SKM-1 treated with dmso at 0.1 percent for 144 hours (cell line): Measurements from ENCODE around the gene NEMF.
"Not testable (repeated sequence)": the region's sequence is repeated elsewhere in the genome, so short reads cannot be mapped to it uniquely, and the experiment has no call there.

Experiments
- DNase-seq: peaks from one replicate; lab custom pipeline; 2025; ENCODE audit not compliant: unreplicated experiment; lab: John Stamatoyannopoulos, UW

Gene NEMF

DNA sequence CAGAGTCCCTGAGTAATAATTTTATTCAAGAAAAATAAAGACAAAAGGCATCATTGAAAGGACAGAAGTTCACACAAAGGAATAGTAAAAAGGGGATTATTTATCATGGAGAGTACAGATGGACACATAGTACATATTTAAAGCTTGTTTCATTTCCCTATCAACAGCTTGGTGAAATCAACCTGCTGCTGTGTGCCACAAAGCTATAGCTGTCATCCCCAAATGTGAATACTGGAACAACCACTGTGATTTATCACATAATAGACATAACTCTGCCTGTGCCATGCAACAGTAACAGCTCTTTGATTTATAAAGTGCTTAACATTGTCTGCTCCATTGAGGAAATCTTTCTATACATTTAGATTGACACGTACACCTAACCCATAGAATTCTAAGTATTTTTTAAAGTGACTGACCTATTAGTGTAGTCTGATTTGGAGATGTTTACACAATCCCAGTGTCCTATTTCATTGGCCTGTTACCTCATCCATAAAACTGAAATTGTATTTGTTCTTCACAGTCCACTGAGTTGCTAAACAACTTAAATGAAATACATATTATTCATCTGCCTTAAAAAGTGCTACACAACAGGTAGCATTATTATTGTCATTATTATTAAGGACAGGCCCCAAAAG, 3.3 kb downstream of the NEMF start:
- no peak for DNase-seq

DNA sequence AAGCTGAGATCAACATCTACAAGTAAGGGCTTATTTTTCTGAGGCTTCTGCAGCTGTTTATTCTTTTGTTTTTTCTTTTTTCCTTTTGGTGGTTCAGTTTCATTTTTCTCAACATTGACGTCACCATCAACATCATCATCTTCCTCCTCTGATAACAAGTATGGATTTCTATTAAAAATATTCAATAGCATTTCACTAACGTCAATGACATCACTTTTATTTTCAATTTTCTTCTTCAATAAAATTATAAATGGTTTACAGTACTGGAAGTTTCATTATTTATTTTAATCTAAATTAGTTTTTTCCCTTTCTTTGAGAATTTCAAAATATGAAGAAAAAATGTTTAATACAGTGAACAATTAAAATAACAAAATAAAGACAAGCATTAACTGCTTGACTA, 23.9 kb downstream of the NEMF start:
- DNase-seq = no peak

DNA sequence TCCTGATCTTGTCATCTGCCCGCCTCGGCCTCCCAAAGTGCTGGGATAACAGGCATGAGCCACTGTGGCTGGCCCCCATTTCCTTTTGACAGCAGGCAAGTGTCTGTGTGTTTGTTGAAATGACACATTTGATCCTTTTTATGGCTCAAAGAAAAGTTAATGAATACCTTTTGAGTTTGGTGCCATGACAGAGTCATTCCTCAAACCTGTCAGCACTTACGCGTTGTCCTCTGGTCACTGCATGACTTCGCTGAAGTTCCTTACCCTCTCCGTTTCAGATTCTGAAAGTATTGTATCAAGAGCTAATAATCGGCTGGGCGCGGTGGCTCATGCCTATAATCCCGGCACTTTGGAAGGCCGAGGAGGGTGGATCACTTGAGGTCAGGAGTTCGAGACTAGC, 32.4 kb downstream of the NEMF start:
- DNase-seq = no peak

DNA sequence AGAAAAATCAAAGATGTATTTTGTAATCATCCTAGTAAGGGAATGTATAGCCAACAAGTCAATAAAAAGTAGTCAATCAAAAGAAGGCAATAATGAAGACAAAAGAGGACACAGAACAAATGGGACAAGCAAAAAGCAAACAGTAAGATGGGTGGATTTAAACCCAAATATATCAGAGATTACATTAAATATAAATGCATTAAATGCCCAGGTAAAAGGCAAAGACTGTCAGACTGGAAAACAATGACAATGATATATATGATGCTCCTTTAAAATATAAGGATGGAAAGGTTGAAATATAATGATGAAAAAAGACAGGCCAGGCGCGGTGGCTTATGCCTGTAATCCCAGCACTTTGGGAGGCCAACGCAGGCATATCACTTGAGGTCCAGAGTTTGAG, 35.7 kb downstream of the NEMF start:
- DNase-seq = no peak

DNA sequence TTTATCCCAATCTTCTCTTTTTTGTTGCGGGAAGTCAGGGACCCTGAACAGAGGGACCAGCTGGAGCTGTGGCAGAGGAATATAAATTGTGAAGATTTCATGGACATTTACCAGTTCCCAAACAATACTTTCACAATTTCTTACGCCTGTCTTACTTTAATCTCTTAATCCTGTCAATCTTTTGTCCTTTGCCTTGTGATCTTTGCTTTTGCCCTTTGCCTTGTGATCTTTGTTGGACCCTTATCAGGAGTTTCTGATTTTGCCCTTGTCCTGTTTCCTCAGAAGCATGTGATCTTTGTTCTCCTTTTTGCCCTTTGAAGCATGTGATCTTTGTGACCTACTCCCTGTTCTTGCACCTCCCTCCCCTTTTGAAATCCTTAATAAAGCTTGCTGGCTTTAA, 36.5 kb downstream of the NEMF start:
- not testable (repeated sequence) for DNase-seq

DNA sequence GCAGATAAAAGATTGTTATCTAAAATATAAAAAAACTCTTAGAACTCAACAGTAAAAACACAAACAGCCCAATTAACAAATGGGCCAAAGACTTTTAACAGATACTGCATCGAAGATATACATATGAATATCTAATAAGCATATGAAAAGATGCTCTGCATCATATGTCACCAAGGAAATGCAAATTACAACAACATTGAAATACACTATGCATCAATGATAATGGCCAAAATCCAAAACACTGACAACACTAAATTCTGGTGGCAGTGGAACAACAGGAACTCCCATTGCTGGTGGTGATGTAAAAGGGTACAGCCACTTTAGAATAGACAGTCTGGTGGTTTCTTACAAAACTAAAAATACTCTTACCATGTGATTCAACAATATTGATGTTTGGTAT, 43.8 kb downstream of the NEMF start:
- DNase-seq = no peak

DNA sequence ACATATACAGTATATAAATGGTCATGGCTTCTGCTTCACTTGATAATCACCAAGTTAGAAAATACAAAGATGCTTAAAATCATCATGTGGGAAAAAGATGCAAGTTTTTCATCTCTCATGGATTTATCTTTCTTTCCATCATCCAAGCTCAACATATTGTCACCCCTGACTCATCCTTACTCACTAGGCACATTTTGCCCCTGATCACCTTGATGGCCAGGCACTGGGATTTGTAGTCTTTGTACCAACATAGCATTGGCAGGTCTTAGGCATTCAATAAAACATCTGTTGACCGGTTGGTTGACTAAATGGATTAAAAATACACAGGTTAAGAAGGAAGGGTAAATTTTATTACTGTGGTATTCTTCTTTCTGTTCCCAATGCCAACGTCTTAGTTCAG, 56.6 kb downstream of the NEMF start:
- no peak for DNase-seq

DNA sequence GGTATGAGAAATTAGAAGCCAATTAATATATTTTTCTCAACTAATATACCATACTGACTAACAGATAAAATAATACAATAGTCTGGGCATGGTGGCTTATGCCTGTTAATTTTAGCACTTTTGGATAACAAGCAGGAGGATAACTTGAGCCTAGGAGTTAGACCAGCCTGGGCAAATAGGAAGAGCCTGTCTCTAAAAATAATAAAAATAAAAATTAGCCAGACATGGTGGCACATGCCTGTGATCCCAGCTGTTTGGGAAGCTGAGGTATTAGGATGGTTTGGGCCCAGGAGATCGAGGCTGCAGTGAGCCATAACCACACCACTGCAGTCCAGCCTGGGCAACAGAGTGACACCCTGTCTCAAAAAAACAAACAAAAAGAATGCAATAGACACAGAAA, 60.0 kb downstream of the NEMF start:
- DNase-seq = no peak

DNA sequence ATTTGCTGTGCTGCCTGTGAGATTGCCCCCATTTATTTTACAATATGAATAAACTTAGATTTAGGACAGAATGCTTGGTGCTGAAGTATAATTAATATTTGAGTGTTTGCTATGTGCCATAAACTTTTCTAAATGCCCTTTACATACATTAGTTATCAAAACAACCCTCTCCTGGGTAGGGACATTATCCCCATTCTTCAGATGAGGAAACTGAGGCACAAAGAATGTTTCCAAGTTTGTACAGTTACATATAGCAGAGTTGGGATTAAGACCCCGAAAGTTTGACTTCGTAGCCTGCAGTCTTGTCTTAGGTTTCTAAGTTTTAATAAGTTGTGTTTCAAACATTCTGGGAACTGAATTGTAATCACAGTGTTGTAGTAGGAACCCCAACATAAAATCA, 66.3 kb downstream of the NEMF start:
- DNase-seq = no peak

DNA sequence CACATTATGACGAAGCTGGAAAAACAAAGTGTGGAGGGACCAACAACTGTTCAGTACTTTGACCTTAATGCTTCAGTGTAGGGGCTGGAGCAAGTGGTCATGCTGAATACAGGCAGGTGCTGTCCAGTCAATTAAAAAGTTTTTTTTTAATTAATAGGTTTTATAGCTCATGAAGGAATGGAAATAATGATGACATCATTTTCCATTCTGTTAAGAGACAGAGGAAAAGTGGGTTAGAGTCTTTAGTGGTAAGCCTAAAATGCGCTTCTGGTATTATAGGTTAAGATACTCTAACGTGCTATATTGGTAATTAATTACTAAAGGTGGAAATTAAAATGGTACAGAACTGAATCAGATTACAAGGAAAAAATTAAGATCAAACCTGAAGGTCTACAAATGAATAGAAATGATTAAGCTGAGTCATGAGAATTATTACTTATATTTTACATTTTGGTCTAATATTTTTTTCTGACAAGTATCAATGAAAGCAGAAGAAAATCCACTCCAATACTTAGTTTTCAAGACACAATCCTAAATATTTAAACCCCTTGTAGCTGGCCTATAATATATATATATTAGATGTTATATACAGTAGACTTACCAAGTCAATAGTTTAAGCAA, 69.1 kb downstream of the NEMF start:
- no peak for DNase-seq

DNA sequence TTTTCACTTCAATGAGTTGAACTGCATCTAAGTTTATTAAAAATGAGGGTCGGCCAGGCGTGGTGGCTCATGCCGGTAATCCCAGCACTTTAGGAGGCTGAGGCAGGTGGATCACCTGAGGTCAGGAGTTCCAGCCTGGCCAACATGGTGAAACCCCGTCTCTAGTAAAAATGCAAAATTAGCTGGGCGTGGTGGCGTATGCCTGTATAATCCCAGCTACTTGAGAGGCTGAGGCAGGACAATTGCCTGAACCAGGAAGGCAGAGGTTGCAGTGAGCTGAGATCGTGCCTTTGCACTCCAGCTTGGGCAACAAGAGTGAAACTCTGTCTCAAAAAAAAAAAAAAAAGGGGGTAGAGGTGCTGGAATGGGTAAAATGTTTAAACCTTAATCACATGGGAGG, 71.5 kb downstream of the NEMF start:
- not testable (repeated sequence) for DNase-seq

DNA sequence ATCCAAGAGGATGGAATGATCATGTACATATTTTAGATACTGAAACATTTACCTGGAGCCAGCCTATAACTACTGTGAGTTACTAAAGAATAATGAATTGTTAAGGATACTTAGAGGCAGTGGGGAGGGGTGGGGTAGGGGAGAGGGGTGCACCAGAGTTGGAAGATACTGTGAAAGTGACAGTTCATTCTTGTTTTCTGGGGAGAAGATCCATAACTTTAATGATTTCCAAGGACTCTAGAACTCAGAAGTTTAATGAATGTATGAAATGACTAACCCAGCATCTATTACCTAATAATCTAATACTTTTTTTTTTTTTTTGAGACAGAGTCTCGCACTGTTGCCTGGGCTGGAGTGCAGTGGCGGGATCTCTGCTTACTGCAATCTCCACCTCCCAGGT, 74.2 kb downstream of the NEMF start:
- DNase-seq = no peak

DNA sequence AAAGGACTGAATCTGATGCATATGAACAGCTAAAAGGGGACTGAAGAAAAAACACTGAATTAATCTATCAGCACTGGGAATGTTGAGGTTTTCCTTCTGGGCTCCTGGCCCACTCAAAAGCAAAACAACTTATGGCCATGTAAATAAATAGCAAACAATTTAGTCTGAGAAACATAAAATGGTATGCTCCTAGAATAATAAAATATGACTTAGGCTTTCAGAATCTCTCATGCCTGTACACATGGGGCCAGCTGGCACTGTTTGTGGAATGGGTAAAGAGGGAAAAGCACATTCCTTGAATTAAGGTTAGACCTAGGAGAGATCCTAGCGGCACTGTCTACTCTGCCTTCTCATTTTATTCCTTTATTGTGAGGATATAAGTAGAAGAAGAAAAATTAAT, 78.5 kb downstream of the NEMF start:
- no peak for DNase-seq

DNA sequence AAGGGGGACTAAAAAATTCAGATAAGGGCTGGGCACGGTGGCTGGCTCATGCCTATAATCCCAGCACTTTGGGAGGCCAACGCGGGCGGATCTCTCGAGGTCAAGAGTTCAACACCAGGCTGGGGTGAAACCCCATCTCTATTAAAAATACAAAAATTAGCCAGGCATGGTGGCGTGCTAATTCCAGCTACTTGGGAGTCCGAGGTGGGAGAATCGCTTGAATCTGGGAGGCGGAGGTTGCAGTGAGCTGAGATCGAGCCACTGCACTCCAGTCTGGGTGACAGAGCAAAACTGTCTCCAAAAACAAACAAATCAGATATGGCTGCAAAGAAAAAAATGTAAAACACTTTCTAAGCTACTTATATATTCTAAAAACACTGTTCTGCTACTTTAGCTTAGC, 80.9 kb downstream of the NEMF start:
- not testable (repeated sequence) for DNase-seq

DNA sequence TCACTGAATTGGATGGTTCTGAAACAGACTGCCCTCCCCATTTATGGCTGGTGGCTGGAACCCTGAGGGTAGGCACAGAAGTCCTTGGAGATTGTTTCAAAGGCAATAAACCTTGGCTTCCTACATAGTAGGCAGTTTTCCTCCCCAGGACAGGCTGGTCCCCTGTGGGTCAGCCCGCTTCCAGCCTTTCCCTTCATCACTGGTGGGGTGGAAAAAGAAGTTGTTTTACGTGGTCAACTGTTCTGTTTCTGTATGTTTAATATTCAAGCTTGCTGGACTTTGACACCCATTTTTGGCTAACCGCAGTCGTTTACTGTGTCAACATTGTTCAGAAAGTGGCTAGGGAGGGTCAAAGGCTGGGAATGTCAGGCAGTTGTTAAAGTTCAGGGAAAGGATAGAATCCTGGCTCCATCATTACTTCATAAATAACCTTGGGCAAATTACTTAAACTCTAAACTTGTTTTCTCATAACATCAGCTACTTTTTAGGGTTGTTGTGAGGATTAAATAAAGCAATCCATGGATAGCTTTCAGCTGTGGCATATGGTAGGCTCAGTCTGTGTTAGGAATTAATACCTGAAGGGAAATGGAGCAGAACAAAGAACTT, 82.3 kb downstream of the NEMF start:
- no peak for DNase-seq

DNA sequence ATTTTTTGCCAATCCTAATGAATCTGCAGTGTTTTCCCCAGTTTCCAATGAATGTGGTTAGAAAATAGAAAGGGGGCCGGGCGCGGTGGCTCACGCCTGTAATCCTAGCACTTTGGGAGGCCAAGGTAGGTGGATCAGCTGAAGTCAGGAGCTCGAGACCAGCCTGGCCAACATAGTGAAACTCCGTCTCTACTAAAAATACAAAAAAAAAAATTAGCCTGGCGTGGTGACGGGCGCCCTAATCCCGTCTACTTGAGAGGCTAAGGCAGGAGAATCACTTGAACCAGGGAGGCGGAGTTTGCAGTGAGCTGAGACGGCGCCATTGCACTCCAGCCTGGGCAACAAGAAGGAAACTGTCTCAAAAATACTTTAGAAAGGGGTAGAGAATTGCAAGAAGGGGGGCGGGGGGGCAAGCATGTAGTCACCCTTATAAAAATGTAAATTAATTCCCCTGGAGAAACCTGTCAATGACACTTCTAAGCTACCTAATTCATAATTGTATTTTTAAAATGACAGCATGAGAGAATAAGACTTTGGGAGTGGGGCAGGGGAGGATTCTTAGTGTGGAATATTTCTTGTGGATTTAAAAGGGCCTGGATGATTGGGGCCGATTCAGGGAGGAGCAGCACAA, 82.9 kb downstream of the NEMF start:
- DNase-seq = no peak

DNA sequence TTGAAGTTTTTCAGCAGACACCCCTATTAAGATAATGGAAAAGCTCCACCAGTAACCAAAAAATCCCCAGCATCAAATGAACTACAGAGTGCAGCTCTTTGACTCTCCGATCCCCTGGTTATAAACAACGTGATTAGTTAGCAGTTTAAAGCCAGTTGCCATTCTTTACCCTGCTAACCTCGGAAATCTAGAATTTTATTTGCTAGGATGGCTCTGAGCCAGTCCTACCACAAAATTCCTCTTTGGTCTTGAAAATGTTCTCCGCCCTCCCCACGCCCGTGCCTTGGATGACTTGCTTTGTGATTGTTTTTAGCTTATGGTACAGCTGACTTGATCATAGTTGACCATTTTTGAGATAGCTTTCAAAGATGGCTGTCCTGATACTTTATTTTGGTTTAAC, 83.4 kb downstream of the NEMF start:
- DNase-seq = no peak

DNA sequence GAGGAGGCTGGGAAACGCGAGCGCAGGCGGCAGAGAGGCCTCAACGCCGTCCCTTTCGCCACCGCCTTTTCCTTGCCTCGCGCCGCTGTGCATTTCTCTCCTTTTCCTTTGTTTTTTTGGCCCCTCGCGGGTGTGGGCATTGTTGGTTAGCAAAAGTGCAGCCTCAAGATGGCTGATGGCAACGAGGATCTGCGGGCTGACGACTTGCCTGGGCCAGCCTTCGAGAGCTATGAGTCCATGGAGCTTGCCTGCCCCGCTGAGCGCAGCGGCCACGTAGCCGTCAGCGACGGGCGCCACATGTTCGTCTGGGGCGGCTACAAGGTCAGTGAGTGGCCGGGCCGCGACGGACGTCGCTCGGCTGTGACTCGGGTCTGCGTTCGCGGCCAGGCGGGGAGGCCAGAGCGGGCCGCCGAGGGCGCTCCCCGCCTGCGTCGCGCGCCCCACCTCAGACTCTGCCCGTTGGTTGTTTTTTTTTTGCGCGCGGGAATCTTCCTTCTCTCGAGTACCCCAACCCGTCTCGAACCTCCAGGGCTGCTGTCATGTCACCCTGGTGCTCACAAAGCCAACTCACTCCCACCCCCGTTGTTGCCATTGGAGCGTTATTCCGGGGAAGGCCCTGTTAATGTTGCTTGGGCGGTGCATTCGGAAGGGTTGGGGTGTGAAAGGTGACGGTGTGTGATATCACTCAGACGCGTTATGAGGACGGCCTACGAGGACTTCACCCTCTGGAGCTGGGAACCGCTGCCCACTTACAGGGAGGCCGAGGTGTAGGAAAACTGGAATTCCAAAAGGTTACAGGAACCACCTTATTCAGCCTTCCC, 84.1 kb downstream of the NEMF start:
- no peak for DNase-seq

DNA sequence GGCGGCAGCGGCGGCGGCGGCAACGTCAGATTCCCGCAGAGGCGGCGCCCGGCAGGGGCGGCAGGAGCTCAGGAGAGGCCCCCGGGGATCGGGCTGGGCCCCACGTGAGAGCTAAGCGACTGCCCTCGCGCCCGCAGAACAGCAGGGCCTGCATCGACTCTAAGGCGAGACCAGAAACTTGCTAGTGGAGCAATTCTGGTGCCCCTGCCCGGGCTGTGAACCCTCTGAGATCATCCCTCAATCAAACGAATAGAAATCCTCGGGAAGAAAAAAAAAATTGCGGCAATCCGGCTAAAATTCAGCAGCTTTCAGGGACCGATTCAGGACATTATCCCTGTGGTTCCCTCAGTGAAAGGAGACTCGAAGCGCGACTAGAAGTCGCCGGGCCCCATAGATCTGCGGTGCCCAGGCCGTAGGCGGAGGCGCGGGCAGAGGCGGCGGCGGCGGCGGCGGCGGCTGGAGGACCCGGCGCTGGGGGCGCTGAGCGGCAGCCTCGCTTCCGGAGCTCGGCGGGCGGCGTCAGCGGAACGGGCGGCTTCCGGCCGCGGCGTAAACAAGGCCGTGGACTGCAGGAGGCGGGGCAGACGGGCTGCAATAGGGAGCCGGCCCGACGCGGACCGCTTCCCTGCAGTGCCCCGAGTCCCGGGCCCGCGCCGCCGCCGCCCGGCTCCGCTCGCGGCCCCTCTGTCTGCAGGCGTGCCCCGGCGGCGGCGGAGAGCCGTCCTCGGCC, 84.9 kb downstream of the NEMF start, which contains the start of gene KLHDC2:
KLHDC2 (plus strand) TSS at position 583 of the 730 bp plus-strand sequence. CDS start 316 bp downstream, outside the sequence.
- peak; percentile 55 for DNase-seq

DNA sequence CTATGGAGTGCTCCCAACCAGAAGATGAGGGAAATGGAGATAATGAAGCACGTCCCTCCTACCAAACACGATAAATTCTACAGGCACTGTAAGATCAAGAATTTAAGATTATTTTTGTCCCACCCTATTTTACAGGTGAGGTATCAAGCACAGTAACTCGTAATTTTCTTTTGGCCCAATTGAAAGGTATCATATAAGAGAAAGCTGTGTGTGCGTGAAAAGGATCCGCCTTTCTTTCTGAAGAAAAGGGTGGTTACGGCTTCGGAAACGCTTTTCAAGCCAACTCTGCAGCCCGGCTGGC, 85.4 kb downstream of the NEMF start:
- no peak for DNase-seq

DNA sequence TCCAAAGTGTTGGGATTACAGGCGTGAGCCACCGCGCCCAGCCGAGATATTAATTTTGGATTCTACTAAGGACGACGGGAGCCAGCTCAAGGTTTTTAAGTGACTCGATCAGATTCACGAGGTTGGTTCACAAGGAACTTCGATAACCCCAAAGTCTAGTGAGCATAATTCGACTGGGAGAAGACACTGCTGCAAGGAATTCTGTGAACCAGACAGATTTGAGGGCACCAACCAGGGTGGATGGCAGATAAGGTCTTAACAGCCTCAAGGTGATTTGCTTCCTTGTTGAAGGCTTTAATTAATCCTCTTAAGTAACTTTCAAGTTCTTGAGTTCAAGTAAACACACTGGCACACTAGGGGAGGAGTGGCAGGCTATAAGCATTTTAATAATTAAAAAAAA, 85.7 kb downstream of the NEMF start:
- DNase-seq = no peak
